Common myeloid progenitor, CD34-positive (primary cell): ENCODE data around the gene OLIG1.
A peak's percentile ranks its signal among the peaks of the same experiment; 100 is the strongest.

Source experiments
- CTCF ChIA-PET: fragments of 350-600 bp; sonication (Branson Sonifier 250); formaldehyde crosslinking; loops from one replicate; lab custom pipeline; 2021; ENCODE audit warnings: antibody characterized with exemption; lab: Charles Lee
- POLR2A ChIA-PET: fragments of 350-600 bp; sonication (Branson Sonifier 250); formaldehyde crosslinking; loops from one replicate; lab custom pipeline; 2021; ENCODE audit warnings: antibody characterized with exemption; lab: Charles Lee
- DNase-seq, 3 donors: peaks; one replicate each; pipeline versions ENCODE4 v3.0.0 to v3.0.0-alpha.2; 2013
- H3K27ac ChIP-seq, 2 experiments: 1 replicate in 1 of 2; 2 replicates in 1 of 2; pipeline ENCODE4 v1.7.0; 2013; ENCODE audit warnings: inconsistent platforms in 2 of 2, low read length in 2 of 2, mild to moderate bottlenecking in 2 of 2, low read depth in 1 of 2, moderate library complexity in 1 of 2; ENCODE audit not compliant: severe bottlenecking in 2 of 2, insufficient read depth in 1 of 2, poor library complexity in 1 of 2
- H3K27me3 ChIP-seq, 5 experiments: replicated peaks in 2 of 5; 1 replicate in 3 of 5; 2 replicates in 2 of 5; pipeline versions ENCODE4 v1.6.1 to v1.7.0; 2013; ENCODE audit warnings: low read length in 4 of 5, mild to moderate bottlenecking in 2 of 5, moderate library complexity in 2 of 5, inconsistent platforms in 1 of 5; ENCODE audit not compliant: insufficient read depth in 5 of 5, control insufficient read depth in 4 of 5
- H3K36me3 ChIP-seq, 4 experiments: 1 replicate in 2 of 4; 2 replicates in 2 of 4; pipeline versions ENCODE4 v1.6.1 to v1.7.0; 2013; ENCODE audit warnings: low read length in 3 of 4, control low read depth in 1 of 4, mild to moderate bottlenecking in 1 of 4; ENCODE audit not compliant: control insufficient read depth in 4 of 4, insufficient read depth in 4 of 4
- H3K4me1 ChIP-seq, 4 experiments: 1 replicate in 3 of 4; 2 replicates in 1 of 4; pipeline versions ENCODE4 v1.6.1 to v1.7.1; 2013; ENCODE audit warnings: low read length in 3 of 4, mild to moderate bottlenecking in 3 of 4, control low read depth in 1 of 4, inconsistent platforms in 1 of 4, moderate library complexity in 1 of 4; ENCODE audit not compliant: control insufficient read depth in 4 of 4, insufficient read depth in 4 of 4; ENCODE audit errors: control extremely low read depth in 1 of 4
- H3K4me3 ChIP-seq, 7 experiments: 1 replicate in 4 of 7; 2 replicates in 3 of 7; pipeline versions ENCODE4 v1.5.1 to v1.7.0; 2013; ENCODE audit warnings: mild to moderate bottlenecking in 7 of 7, low read length in 6 of 7, moderate library complexity in 6 of 7, inconsistent platforms in 2 of 7, low read depth in 2 of 7, control low read depth in 1 of 7; ENCODE audit not compliant: insufficient read depth in 4 of 7, control insufficient read depth in 1 of 7; ENCODE audit errors: extremely low read depth in 1 of 7
- H3K9me3 ChIP-seq, 5 experiments: 1 replicate in 4 of 5; 2 replicates in 1 of 5; pipeline versions ENCODE4 v1.6.1 to v1.7.1; 2013; ENCODE audit warnings: low read length in 4 of 5, mild to moderate bottlenecking in 2 of 5, inconsistent platforms in 1 of 5, low read depth in 1 of 5, moderate library complexity in 1 of 5; ENCODE audit not compliant: control insufficient read depth in 4 of 5, insufficient read depth in 2 of 5; ENCODE audit errors: control extremely low read depth in 1 of 5
- WGBS: methylation state at CpG from one replicate; pipeline ENCODE4 v1.1.5; 2013; ENCODE audit not compliant: insufficient coverage; 5-methylcytosine and 5-hydroxymethylcytosine counted together

The OLIG1 gene

DNA sequence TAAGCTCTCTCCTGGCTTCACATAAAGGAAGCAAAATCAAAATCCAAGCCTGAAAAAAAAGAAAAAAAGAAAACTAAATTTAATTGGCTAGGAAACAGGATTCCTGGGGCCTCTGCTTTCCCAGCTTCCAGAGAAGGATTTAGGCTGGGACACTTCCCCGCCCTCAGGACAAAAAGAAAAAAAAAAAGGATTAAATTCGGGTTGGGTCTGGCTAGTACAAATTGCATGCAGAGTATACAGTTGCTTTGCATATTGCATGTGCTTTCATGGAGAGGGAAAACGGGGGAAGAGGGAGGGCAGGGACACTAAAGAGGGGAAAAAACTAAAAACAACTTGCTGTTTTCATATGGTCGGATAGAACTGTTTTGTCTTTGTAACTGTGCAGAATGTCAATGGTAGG lies 42.7 kb downstream of the OLIG1 start:
- 85% methylated on average over 4 of the region's 4 CpGs for WGBS
- peaks cover 0 to 21% (median 0%) of the 10 kb centered on the region in 5 experiments for H3K27me3 ChIP-seq

DNA sequence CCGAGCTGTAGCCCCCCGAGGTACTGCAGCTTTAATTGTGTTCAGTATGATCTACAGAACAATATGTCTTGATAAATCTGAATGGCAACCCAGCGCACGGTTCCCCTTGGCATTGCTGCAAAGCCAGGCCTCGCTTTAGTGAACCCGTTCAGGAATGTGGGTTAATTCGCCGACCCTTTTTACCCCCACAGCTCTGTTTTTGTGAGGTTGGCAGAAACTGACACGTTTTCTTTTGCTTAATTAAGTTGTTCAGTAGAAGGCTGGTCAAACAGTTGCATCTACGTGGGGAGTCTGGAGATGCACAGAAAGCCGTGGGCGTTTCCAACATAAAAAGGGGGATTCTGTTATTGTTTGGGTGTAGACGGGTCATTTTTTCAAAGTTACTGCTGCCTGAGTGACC lies 43.2 kb downstream of the OLIG1 start:
- Histone ChIP-seq H3K27me3 (peaks cover 0 to 21% (median 0%) of the 10 kb centered on the region in 5 experiments), H3K4me3 (no peak overlapping the region), H3K9me3 (no peaks in the 10 kb centered on the region), H3K27ac (no peak overlapping the region), H3K4me1 (peaks cover 3 to 22% (median 20%) of the 10 kb centered on the region in 4 experiments), H3K36me3 (no peaks in the 10 kb centered on the region)
- DNase-seq: no peak
- WGBS: 93% methylated on average over 8 of the region's 13 CpGs
- ChIA-PET CTCF (interaction anchor here (1.6 kb wide), 1 partner anchor 119 kb away, joined by 3 read pairs; no protein-coding TSS in a partner anchor), POLR2A (no interaction called here)

More for the DNA sequence above, 42.7 kb downstream of the OLIG1 start:
- Histone ChIP-seq H3K9me3 (no peaks in the 10 kb centered on the region), H3K4me3 (no peak overlapping the region), H3K27ac (no peak overlapping the region), H3K36me3 (no peaks in the 10 kb centered on the region), H3K4me1 (peaks cover 3 to 22% (median 20%) of the 10 kb centered on the region in 4 experiments)
- CTCF ChIA-PET: interaction anchor here (1.4 to 1.6 kb wide), 2 partner anchors 32 to 118 kb away, joined by 3 to 4 read pairs; no protein-coding TSS in a partner anchor
- POLR2A ChIA-PET: no interaction called here
- DNase-seq: no peak

DNA sequence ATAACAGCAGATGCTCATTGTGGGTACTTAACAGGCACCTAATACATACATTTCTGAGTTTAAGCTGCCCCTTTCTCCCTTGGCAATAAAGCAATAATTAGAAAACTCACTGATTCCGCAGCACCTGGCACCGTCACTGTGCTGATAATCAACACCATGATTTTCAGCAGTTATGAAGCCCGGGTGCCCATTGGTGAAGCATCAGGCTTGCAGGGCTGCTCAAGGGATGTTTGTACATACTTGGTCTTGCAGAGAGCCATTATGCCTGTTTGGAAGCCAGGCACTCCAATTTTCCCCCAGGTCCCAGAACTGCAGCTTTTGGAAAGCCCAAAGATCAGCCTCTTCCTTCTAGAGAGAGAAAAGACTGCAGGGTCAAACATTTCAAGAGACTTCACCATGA lies 44.3 kb downstream of the OLIG1 start:
- H3K4me1 ChIP-seq: peaks cover 3 to 19% (median 18%) of the 10 kb centered on the region in 4 experiments
- H3K27me3 ChIP-seq: peaks cover 0 to 20% (median 0%) of the 10 kb centered on the region in 5 experiments
- DNase-seq: no peak
- H3K27ac ChIP-seq: no peak overlapping the region
- no peaks in the 10 kb centered on the region for H3K36me3 ChIP-seq
- no peaks in the 10 kb centered on the region for H3K9me3 ChIP-seq
- WGBS: 100% methylated on average over 3 of the region's 3 CpGs
- ChIA-PET CTCF (interaction anchor here (1.4 kb wide), 1 partner anchor 9 kb away, joined by 3 read pairs; no protein-coding TSS in a partner anchor), POLR2A (no interaction called here)
- no peak overlapping the region for H3K4me3 ChIP-seq

DNA sequence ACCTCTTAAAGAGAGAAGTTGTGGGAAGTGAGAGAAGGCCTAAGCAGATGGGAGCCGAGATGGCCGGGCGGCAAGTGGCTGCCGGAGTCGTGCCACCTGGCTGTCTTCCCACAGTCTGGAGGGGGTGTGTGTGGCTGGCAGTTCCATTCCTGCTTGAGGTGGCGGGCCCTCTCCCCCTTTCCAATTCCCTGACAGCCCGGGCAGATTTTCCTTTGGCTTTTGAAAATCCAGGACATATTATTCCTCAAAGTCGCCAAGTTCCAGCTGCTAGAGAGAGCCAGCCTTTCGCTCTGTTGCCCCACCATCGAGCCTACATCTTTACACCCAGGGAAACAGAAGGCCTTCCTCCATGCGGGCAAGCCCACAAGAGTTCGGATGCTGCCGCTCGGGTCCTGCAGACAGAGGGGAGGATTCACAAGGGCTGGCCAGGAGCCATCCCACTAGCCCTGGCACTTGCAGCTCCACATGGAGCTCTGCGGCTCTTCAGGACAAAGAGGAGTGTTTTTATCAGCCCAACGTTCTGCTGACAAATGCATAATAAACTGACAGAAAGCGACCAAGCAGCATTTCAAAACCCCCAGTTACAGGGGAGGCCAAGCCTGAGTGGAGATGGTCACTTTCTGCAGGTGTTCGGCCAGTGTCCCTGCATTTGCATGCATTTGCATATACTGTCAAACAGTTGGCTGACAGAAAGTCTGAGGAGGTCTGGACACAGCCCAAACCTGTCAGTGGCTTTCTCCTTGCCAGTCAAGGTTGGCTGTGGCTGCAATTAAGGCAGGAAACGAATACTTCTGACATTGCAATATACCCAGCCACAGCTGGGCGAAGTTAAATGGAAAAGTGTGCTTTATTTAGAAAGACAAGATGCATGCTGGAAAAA lies 45.9 kb downstream of the OLIG1 start:
- 68% methylated on average over 18 of the region's 20 CpGs for WGBS
- CTCF ChIA-PET: interaction anchor here (0.7 to 1.7 kb wide), 5 partner anchors 9 to 283 kb away, joined by 3 to 5 read pairs (median 3); partner anchors contain the start of gene OLIG2
- Histone ChIP-seq H3K4me3 (no peak overlapping the region), H3K36me3 (no peaks in the 10 kb centered on the region), H3K4me1 (peaks cover 0 to 8% (median 7%) of the 10 kb centered on the region in 4 experiments), H3K9me3 (no peaks in the 10 kb centered on the region), H3K27me3 (peaks cover 0 to 16% (median 0%) of the 10 kb centered on the region in 5 experiments), H3K27ac (no peak overlapping the region)
- POLR2A ChIA-PET: no interaction called here
- DNase-seq: peak in 2 of 3 donors; percentile 50 to 67

DNA sequence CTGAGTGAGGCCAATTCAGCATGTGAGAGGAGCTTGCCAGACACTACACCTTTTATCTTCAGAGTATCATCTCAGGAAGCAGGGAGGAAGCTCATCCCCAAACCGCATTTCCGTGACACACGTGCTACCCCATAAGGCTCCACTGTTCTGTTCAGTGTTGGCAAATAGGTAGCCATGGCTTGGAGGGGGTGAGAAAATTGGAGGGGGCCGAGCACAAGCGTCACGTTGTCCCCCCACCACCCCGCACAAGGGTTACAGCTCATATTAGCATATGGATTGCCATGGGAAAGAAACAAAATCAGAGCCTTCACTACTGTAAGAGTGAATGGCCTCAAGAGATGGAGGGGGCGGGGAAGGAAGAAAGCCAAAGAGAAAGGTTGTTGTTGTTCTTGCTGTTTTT lies 46.7 kb downstream of the OLIG1 start:
- DNase-seq: no peak
- no peaks in the 10 kb centered on the region for H3K9me3 ChIP-seq
- CTCF ChIA-PET: interaction anchor here (0.7 to 1.7 kb wide), 5 partner anchors 9 to 284 kb away, joined by 3 to 5 read pairs (median 3); partner anchors contain the start of gene OLIG2
- no peaks in the 10 kb centered on the region for H3K36me3 ChIP-seq
- peaks cover 0 to 9% (median 0%) of the 10 kb centered on the region in 5 experiments for H3K27me3 ChIP-seq
- H3K4me3 ChIP-seq: peak overlapping the region in 1 of 7 experiments; percentile 15
- WGBS: no CpG with 5 or more reads among the region's 8 CpGs
- H3K27ac ChIP-seq: no peak overlapping the region
- POLR2A ChIA-PET: no interaction called here
- H3K4me1 ChIP-seq: peaks cover 0 to 8% (median 7%) of the 10 kb centered on the region in 4 experiments

DNA sequence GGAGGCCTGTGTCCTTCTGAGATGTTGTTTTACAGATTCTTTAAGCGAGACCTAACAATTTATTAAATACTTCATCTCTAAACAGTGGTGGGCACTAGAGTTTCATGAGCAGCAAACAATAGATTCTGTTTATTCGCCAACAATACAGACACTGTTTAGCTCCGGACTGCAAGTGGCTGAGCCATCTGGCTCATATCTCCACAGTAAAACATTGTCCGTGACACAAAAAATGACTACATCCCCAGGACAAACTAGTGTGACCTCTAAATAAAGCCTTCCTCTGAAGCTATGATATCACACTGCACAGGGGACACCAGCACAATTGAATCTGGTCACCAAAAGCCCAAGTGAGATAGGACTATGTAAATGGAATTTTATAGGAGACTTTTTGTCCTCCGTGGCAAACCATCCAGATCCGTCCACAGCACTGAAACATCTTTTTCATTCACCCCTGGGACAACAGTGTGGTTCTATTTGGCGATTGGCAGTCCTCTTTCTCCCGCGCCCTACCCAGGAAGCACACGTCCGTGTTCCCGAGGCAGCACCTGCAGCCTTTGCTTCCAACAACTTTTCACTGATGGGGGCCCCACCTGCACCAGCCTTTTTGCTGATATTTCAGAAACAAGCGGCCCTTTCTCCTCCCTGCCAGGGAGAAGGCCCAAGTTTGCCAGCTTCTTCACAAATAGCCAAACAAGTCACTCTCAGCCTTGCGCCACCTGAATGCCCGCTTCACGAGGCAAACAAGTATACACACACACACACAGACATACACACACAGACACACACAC lies 47.4 kb downstream of the OLIG1 start:
- peaks cover 0 to 8% (median 7%) of the 10 kb centered on the region in 4 experiments for H3K4me1 ChIP-seq

More for the DNA sequence above, 47.4 kb downstream of the OLIG1 start:
- 100% methylated on average over 15 of the region's 16 CpGs for WGBS
- Histone ChIP-seq H3K27ac (no peak overlapping the region), H3K4me3 (no peak overlapping the region), H3K9me3 (no peaks in the 10 kb centered on the region), H3K27me3 (peaks cover 0 to 9% (median 0%) of the 10 kb centered on the region in 5 experiments), H3K36me3 (no peaks in the 10 kb centered on the region)
- CTCF ChIA-PET: interaction anchor here (1.3 to 1.7 kb wide), 3 partner anchors 8 to 285 kb away, joined by 3 to 5 read pairs (median 4); no protein-coding TSS in a partner anchor
- POLR2A ChIA-PET: no interaction called here
- DNase-seq: no peak
